H1 (cell line): ENCODE results near the gene DNAJC27.

Experiments used
- POLR2A ChIP-seq, 2 experiments: IDR thresholded peaks; 1 replicate in 1 of 2; 2 replicates in 1 of 2; pipeline ENCODE4 v1.6.1; 2011; ENCODE audit warnings: low read depth in 2 of 2, low read length in 2 of 2, mild to moderate bottlenecking in 2 of 2; ENCODE audit errors: control extremely low read depth in 1 of 2
- RAD21 ChIP-seq, 2 experiments: IDR thresholded peaks in 1 of 2; conservative IDR thresholded peaks in 1 of 2; 2 replicates each; pipeline ENCODE4 v1.6.1; 2011; ENCODE audit warnings: low read depth in 2 of 2, low read length in 2 of 2, improper control_type of control experiment in 1 of 2, inconsistent platforms in 1 of 2, mild to moderate bottlenecking in 1 of 2, moderate library complexity in 1 of 2
- SP1 ChIP-seq: IDR thresholded peaks from 2 replicates; pipeline ENCODE4 v1.6.1; 2011; ENCODE audit warnings: low read depth, low read length
- TF ChIP-seq, protein P1 (sequence below), 3 experiments: IDR thresholded peaks; 1 replicate in 2 of 3; 2 replicates in 1 of 3; pipeline versions ENCODE4 v1.5.1 to v1.6.1; 2011; ENCODE audit warnings: low read length in 3 of 3, mild to moderate bottlenecking in 3 of 3, inconsistent platforms in 2 of 3, low read depth in 1 of 3, moderate library complexity in 1 of 3; ENCODE audit not compliant: insufficient read depth in 1 of 3; ENCODE audit errors: control extremely low read depth in 1 of 3
- TF ChIP-seq, protein P2 (sequence below): IDR thresholded peaks from 2 replicates; pipeline ENCODE4 v1.6.1; 2012; ENCODE audit warnings: low read length, inconsistent platforms

- no peak for TF ChIP-seq RAD21 (IDR thresholded peaks at IDR 0.05 in 1 of 2, conservative IDR thresholded peaks at IDR 0.05 in 1 of 2; ENCODE audit: low read depth in 2 of 2, low read length in 2 of 2)
- no peak for TF ChIP-seq SP1
- TF ChIP-seq POLR2A (IDR thresholded peaks at IDR 0.05; ENCODE audit: control extremely low read depth in 1 of 2, low read depth in 2 of 2, low read length in 2 of 2), result no peak
- TF ChIP-seq, protein P1, sequence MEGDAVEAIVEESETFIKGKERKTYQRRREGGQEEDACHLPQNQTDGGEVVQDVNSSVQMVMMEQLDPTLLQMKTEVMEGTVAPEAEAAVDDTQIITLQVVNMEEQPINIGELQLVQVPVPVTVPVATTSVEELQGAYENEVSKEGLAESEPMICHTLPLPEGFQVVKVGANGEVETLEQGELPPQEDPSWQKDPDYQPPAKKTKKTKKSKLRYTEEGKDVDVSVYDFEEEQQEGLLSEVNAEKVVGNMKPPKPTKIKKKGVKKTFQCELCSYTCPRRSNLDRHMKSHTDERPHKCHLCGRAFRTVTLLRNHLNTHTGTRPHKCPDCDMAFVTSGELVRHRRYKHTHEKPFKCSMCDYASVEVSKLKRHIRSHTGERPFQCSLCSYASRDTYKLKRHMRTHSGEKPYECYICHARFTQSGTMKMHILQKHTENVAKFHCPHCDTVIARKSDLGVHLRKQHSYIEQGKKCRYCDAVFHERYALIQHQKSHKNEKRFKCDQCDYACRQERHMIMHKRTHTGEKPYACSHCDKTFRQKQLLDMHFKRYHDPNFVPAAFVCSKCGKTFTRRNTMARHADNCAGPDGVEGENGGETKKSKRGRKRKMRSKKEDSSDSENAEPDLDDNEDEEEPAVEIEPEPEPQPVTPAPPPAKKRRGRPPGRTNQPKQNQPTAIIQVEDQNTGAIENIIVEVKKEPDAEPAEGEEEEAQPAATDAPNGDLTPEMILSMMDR (IDR thresholded peaks at IDR 0.05; ENCODE audit: control extremely low read depth in 1 of 3, insufficient read depth in 1 of 3, low read depth in 1 of 3, low read length in 3 of 3), result no peak
- TF ChIP-seq, protein P2, sequence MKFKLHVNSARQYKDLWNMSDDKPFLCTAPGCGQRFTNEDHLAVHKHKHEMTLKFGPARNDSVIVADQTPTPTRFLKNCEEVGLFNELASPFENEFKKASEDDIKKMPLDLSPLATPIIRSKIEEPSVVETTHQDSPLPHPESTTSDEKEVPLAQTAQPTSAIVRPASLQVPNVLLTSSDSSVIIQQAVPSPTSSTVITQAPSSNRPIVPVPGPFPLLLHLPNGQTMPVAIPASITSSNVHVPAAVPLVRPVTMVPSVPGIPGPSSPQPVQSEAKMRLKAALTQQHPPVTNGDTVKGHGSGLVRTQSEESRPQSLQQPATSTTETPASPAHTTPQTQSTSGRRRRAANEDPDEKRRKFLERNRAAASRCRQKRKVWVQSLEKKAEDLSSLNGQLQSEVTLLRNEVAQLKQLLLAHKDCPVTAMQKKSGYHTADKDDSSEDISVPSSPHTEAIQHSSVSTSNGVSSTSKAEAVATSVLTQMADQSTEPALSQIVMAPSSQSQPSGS, result no peak
Observed at GRCh38 chr2:24922556-24922955, 49.2 kb downstream of the DNAJC27 start.
